GM12865 (cell line): ENCODE data around the gene CDH22.

Experiments used
- DNase-seq: peaks from one replicate; pipeline ENCODE4 v3.0.0; 2010; ENCODE audit warnings: low read depth
- H3K4me3 ChIP-seq: 2 replicates; pipeline ENCODE4 v1.5.1; 2011; ENCODE audit warnings: mild to moderate bottlenecking, low read depth, low read length, control low read depth
- TF ChIP-seq, protein P1 (sequence below): IDR thresholded peaks from 2 replicates; pipeline ENCODE4 v1.5.1; 2011; ENCODE audit warnings: low read length, control low read depth, low read depth, inconsistent platforms; ENCODE audit not compliant: insufficient read depth; ENCODE audit errors: missing control alignments

Gene CDH22

DNA sequence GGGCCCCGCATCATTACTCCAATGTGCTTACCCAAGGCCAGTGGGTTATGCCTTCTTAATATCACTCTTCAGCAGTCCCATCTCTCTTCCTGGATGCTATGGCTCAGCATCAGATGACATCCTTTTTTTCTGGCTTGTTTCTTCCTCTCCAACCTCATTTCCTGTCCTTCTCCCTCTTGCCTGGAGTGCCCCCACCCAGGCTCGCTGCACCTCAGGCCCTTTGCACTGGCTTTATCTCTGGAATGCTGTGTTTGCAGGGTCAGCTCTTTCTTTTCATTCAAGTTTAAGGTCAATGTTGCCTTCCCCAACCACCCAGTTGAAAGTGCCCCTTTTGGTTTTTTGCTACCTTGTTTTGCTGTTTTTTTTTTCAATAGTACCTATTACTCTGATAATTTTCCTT is 153.5 kb downstream of the CDH22 start:
- no peak overlapping the region for H3K4me3 ChIP-seq
- TF ChIP-seq, protein P1, sequence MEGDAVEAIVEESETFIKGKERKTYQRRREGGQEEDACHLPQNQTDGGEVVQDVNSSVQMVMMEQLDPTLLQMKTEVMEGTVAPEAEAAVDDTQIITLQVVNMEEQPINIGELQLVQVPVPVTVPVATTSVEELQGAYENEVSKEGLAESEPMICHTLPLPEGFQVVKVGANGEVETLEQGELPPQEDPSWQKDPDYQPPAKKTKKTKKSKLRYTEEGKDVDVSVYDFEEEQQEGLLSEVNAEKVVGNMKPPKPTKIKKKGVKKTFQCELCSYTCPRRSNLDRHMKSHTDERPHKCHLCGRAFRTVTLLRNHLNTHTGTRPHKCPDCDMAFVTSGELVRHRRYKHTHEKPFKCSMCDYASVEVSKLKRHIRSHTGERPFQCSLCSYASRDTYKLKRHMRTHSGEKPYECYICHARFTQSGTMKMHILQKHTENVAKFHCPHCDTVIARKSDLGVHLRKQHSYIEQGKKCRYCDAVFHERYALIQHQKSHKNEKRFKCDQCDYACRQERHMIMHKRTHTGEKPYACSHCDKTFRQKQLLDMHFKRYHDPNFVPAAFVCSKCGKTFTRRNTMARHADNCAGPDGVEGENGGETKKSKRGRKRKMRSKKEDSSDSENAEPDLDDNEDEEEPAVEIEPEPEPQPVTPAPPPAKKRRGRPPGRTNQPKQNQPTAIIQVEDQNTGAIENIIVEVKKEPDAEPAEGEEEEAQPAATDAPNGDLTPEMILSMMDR = no peak
- no peak for DNase-seq

DNA sequence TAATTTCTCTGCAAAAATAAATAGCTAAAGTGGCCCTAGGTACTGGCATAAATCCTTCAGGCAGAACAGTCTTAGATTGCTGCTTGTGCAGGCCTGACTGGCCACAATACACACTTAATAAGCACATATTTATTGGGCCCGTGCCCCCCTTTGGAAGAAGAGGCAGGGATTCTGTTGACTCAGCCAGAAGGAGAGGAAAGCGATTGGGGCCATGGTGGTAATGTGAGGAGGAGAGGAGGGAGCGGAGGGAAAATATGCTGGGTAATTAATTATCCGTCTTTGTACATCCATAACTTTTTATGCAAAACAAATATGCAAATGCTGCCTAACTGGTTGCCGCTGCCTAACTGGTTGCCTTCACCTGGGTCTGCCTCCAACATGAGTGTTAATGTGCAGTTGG is 154.0 kb downstream of the CDH22 start:
- TF ChIP-seq, protein P1 = no peak
- H3K4me3 ChIP-seq = no peak overlapping the region
- DNase-seq = no peak

- DNase-seq = no peak
- TF ChIP-seq, protein P1 = no peak
Observed at GRCh38 chr20:46152824-46153586, 155.3 kb downstream of the CDH22 start.

GRCh38 chr20:46151936-46152335 is 156.4 kb downstream of the CDH22 start:
- peak; percentile 28 for DNase-seq
- TF ChIP-seq, protein P1 = peak; percentile 61
- no peak overlapping the region for H3K4me3 ChIP-seq

More at GRCh38 chr20:46152824-46153586, 155.3 kb downstream of the CDH22 start:
- H3K4me3 ChIP-seq = no peak overlapping the region

DNA sequence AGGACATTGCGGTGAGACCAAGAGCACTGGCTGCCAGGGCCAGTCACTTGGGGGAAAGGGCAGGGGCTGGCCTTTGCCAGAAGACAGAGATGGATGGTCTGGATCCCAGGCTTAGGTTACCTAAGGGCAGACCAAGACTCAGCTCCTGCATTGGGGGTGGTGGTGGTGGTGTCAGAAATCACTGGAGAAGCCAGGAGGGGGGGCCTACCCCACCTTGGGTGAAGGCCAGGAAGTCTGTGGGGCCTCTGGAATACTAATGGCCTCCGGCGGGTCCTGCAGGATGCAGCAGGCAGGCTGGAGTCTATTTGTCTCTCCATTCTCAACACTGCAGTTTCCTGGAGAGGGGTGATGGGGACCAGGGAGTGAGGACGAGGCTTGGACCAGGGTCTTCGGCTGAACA is 157.4 kb downstream of the CDH22 start:
- H3K4me3 ChIP-seq = no peak overlapping the region
- TF ChIP-seq, protein P1 = no peak
- no peak for DNase-seq

DNA sequence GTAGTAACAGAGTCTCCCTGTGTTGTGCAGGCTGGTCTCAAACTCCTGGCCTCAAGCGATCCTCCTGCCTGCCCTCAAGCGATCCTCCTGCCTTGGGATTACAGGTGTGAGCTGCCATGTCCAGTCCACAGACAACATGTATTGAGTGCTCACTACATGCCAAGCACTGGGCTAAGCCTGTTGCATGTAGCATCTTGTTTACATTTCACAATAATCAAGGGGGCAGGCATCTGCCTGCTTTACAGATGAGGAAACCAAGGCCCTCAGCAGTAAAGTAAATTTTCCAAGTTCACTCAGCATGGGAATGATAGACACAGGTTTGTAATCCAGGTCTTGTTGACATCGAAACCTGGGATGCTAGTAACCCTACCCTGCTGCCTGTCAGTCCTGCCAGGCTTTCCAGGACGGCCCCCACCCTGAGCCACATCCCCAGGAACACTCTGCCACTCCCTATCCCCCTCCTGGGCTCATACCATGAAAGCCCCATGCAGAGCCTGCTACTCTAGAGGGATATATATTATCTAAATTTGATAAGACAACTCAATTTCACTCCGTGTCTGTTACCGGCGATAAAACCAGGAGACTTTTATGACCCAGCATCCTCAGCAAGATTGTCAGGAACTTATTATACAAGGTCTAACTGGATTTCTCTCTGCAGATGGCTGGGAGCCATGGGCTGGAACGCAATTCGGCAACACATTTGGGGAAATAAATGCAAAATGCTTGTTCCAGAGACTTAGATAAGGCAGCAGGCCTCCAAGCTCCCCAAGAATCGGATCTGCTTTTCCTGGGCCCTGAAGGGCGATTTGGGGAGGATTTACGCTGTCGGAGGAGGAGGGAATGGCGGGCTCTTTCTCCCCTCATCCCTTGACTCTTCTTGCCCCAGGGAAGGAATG is 159.7 kb downstream of the CDH22 start:
- TF ChIP-seq, protein P1 = no peak
- DNase-seq = no peak
- H3K4me3 ChIP-seq = no peak overlapping the region
